GM23248 (cell line): ENCODE measurements around the gene SIK3.

Experiments
- EZH2 ChIP-seq: fragments of 200-600 bp; sonication (generic); IDR thresholded peaks from 2 replicates; pipeline ENCODE4 v1.6.1; 2018; ENCODE audit warnings: antibody characterized with exemption, mild to moderate bottlenecking; ENCODE audit not compliant: insufficient read depth, poor library complexity, severe bottlenecking
- EZH2phosphoT487 ChIP-seq: fragments of 200-600 bp; sonication (generic); IDR thresholded peaks from 2 replicates; pipeline ENCODE4 v1.6.1; 2018; ENCODE audit warnings: antibody characterized with exemption, moderate library complexity, mild to moderate bottlenecking, low read depth; ENCODE audit not compliant: insufficient read depth

GRCh38 chr11:117022526-117022925, 75.7 kb downstream of the SIK3 start:
- TF ChIP-seq EZH2: no peak
- TF ChIP-seq EZH2phosphoT487: no peak
